Neural cell (in vitro differentiated cells): Measurements from ENCODE around the gene PRCC.

ENCODE experiments used
- CTCF ChIP-seq: fragments of 450-650 bp; IDR thresholded peaks from 2 replicates; pipeline ENCODE4 v1.5.1; 2014; ENCODE audit warnings: antibody characterized with exemption, mild to moderate bottlenecking, moderate library complexity; ENCODE audit not compliant: poor library complexity, severe bottlenecking
- SMC3 ChIP-seq: fragments of 450-650 bp; conservative IDR thresholded peaks from 2 replicates; pipeline ENCODE4 v1.6.1; 2014; ENCODE audit warnings: antibody characterized with exemption, mild to moderate bottlenecking, moderate library complexity; ENCODE audit not compliant: poor library complexity

GRCh38 chr1:156725683-156726280 is 41.6 kb upstream of the PRCC start:
- TF ChIP-seq SMC3 (peak; percentile 96), CTCF (peak; percentile 96)
